ENCODE measurements around the gene PGM2. TPM values are rescaled to one million over a fixed set of nuclear protein-coding genes. Genes with fewer than 3 reads are reported as not detected.
A peak's percentile ranks its signal among the peaks of the same experiment; 100 is the strongest.

PGM2 gene
- total RNA-seq, 4 donors from 2014 or later: 13.7 to 24.3 (median 15.5) TPM

DNA sequence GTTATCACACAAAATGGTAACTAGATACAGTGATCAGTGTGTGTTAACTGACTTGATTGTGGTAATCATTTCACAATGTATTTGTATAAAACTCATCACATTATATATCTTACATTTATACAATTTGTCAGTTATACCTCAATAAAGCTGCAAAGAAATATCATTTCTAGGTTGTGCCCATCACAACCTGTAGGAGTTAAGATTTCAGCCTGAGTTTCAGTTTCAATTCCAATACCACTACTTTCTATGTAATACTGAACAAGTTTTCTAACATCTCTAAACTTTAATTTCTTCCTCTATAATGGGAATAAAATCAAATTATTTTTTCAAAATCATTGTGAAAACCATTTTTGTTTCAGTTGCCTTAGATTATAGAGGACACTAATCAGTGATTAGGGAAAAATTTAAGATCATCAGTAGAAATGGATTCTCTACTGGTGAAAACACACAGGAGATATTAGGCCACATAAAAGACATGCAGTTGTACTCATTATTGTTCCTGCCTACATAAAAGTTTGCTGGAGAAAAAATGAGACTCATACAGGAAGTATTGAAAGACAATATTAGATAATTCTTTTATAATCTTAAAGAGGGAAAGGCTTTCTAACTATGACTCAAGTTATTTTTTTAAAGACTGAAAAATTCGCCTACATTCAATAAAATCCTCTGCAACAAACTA is 46.0 kb downstream of the PGM2 start:
- H3K4me1 ChIP-seq: peaks cover 0 to 4% (median 0%) of the 10 kb centered on the region in 4 donors
- H3K4me3 ChIP-seq: no peak overlapping the region
- TF ChIP-seq POLR2A (IDR thresholded peaks at IDR 0.05) (no peak), EP300 (IDR thresholded peaks at IDR 0.05) (no peak)
- TF ChIP-seq, protein P1, sequence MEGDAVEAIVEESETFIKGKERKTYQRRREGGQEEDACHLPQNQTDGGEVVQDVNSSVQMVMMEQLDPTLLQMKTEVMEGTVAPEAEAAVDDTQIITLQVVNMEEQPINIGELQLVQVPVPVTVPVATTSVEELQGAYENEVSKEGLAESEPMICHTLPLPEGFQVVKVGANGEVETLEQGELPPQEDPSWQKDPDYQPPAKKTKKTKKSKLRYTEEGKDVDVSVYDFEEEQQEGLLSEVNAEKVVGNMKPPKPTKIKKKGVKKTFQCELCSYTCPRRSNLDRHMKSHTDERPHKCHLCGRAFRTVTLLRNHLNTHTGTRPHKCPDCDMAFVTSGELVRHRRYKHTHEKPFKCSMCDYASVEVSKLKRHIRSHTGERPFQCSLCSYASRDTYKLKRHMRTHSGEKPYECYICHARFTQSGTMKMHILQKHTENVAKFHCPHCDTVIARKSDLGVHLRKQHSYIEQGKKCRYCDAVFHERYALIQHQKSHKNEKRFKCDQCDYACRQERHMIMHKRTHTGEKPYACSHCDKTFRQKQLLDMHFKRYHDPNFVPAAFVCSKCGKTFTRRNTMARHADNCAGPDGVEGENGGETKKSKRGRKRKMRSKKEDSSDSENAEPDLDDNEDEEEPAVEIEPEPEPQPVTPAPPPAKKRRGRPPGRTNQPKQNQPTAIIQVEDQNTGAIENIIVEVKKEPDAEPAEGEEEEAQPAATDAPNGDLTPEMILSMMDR (IDR thresholded peaks at IDR 0.05): no peak
- no peak for DNase-seq (ENCODE audit: low spot score in 2 of 2)
- H3K27me3 ChIP-seq: no peaks in the 10 kb centered on the region
- no peaks in the 10 kb centered on the region for H3K9me3 ChIP-seq
- no peak overlapping the region for H3K27ac ChIP-seq
- no peaks in the 10 kb centered on the region for H3K36me3 ChIP-seq
- 63 to 73% methylated on average over 1 of the region's 1 CpG for WGBS, 2 donors

DNA sequence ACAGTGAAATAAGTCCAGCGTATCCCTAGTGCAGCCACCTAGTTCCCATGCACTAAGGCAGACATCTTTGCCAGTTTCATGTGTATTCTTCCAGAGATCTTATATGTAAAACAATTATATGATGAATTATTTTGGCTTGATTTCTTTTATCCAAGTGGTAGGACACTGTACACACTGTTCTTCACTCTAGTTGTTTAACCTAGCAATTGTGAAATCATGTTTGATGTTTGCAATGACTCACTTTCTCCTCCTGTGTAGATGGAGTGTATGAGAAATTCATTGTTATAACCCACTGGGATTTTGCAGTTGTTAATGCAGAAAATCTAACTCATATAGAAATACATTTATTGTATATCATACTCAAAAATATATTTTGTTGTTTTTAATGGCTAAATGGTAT is 46.9 kb downstream of the PGM2 start:
- Histone ChIP-seq H3K4me3 (no peak overlapping the region), H3K27ac (no peak overlapping the region), H3K27me3 (no peaks in the 10 kb centered on the region), H3K9me3 (no peaks in the 10 kb centered on the region), H3K36me3 (no peaks in the 10 kb centered on the region), H3K4me1 (peaks cover 0 to 4% (median 0%) of the 10 kb centered on the region in 4 donors)
- no peak for DNase-seq (ENCODE audit: low spot score in 2 of 2)
- TF ChIP-seq POLR2A (IDR thresholded peaks at IDR 0.05): no peak
- TF ChIP-seq, protein P1 (IDR thresholded peaks at IDR 0.05): no peak
- TF ChIP-seq EP300 (IDR thresholded peaks at IDR 0.05): peak in 1 of 2 donors; percentile 48
- WGBS, 2 donors: 74 to 89% methylated on average over 1 of the region's 1 CpG

DNA sequence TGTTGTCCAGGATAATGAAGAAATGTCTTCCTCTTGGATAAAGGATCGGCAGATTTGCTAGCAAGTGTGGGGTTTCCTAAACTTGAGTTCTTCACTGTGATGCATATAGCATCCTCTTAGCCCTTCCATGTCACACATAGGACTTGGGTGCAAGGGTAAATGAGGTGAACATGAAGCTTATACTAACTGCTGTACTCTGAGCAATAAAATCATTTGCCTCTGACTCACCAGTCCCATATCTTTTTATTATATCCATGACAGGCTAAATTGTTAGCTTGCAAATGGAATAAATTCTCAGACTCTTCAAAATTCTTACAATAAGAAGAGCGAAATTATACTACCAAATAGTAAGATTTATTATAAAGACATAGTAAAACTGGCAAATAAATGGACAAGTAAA is 49.7 kb downstream of the PGM2 start:
- Histone ChIP-seq H3K27me3 (no peaks in the 10 kb centered on the region), H3K36me3 (no peaks in the 10 kb centered on the region), H3K4me3 (no peak overlapping the region), H3K27ac (no peak overlapping the region), H3K9me3 (no peaks in the 10 kb centered on the region), H3K4me1 (peaks cover 0 to 4% (median 0%) of the 10 kb centered on the region in 4 donors)
- TF ChIP-seq, protein P1 (IDR thresholded peaks at IDR 0.05): no peak
- TF ChIP-seq EP300 (IDR thresholded peaks at IDR 0.05) (no peak), POLR2A (IDR thresholded peaks at IDR 0.05) (no peak)
- DNase-seq (ENCODE audit: low spot score in 2 of 2): no peak
- 94 to 95% methylated on average over 2 of the region's 2 CpGs for whole genome bisulfite sequencing, 2 donors

DNA sequence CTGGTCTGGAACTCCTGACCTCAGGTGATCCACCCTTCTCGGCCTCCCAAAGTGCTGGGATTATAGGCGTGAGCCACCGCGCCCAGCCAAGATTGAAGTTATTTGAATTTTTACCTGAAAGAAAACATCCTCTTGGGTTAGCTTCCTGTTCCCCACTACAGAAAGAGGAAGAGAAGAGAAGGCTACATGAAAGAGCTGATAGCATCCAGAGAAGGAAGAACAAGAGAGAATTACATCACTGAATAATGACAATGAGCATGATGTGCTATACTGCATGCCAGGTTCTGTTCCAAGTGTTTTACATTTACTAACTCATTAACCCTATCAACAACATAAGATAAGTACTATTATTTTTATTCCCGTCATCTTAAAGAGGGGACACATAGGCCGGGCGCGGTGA is 52.9 kb downstream of the PGM2 start:
- H3K36me3 ChIP-seq: no peaks in the 10 kb centered on the region
- 94% methylated on average over 8 of the region's 8 CpGs for WGBS, 2 donors
- peaks cover 0 to 3% (median 0%) of the 10 kb centered on the region in 4 donors for H3K4me1 ChIP-seq
- H3K27ac ChIP-seq: no peak overlapping the region
- no peak overlapping the region for H3K4me3 ChIP-seq
- no peak for TF ChIP-seq EP300 (IDR thresholded peaks at IDR 0.05)
- TF ChIP-seq, protein P1 (IDR thresholded peaks at IDR 0.05): no peak
- no peak for DNase-seq (ENCODE audit: low spot score in 2 of 2)
- H3K9me3 ChIP-seq: no peaks in the 10 kb centered on the region
- H3K27me3 ChIP-seq: no peaks in the 10 kb centered on the region

DNA sequence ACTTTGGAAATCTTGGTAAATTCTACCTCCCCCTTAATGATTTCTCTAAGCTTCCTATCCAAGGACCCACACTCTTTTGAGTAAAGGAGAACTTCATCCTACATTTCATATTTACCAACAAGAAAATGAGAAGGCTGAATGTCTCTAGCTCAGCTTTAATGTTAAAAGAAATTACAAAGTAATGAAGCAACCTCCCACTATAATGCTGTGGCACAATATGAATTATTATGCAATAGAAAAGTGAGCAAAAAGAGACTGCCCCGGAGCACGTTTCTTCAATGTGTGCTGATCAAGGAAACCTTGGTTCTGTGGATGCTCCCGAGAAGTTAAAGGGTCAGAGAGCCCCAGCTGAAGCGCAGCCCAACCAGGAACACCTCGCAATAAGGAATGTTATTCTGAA is 55.3 kb downstream of the PGM2 start:
- WGBS, 2 donors: 67 to 76% methylated on average over 5 of the region's 5 CpGs
- no peaks in the 10 kb centered on the region for H3K9me3 ChIP-seq
- H3K27ac ChIP-seq: no peak overlapping the region
- TF ChIP-seq, protein P1 (IDR thresholded peaks at IDR 0.05): no peak
- no peak for TF ChIP-seq POLR2A (IDR thresholded peaks at IDR 0.05)
- TF ChIP-seq EP300 (IDR thresholded peaks at IDR 0.05): no peak
- no peak for DNase-seq (ENCODE audit: low spot score in 2 of 2)
- no peaks in the 10 kb centered on the region for H3K27me3 ChIP-seq
- peaks cover 0 to 3% (median 0%) of the 10 kb centered on the region in 4 donors for H3K4me1 ChIP-seq
- H3K4me3 ChIP-seq: no peak overlapping the region
- H3K36me3 ChIP-seq: no peaks in the 10 kb centered on the region

All from tibial nerve (tissue), 4 donors.